ENCODE data around the gene PPIB. TPM values are rescaled to one million over a fixed set of nuclear protein-coding genes. Genes with fewer than 3 reads are reported as not detected.

PPIB gene
- total RNA-seq, 1 experiment from 2014 or later: 410 TPM

GRCh38 chr15:64209680-64210334 is 47.0 kb upstream of the PPIB start:
- intact Hi-C loops (cut with micrococcal nuclease; ENCODE audit: unreplicated experiment): loop anchor here (1.0 to 10.0 kb wide), 2 partner anchors 146 to 475 kb away; partner anchors contain the start of gene CSNK1G1
- Histone ChIP-seq H3K4me3 (ENCODE audit: low read depth, low read length, poor library complexity, severe bottlenecking) (no peak overlapping the region), H3K9me3 (ENCODE audit: low read depth, low read length, poor library complexity, severe bottlenecking) (no peaks in the 10 kb centered on the region), H3K27ac (ENCODE audit: low read depth, low read length, poor library complexity, severe bottlenecking) (peak overlapping the region; percentile 27), H3K4me1 (ENCODE audit: insufficient read depth, low read length, poor library complexity, severe bottlenecking) (peaks cover 6% of the 10 kb centered on the region), H3K36me3 (ENCODE audit: insufficient read depth, low read length, poor library complexity, severe bottlenecking) (peaks cover 10% of the 10 kb centered on the region), H3K27me3 (replicated peaks; ENCODE audit: insufficient read depth, low read depth, low read length, poor library complexity) (no peaks in the 10 kb centered on the region)
- peak; percentile 70 for DNase-seq (ENCODE audit: low spot score)
- ChIA-PET CTCF (interaction anchor here (1.3 kb wide), 1 partner anchor 146 kb away, joined by 4 read pairs; the partner anchor contains the start of gene CSNK1G1), POLR2A (ENCODE audit: low non-redundant PET) (no interaction called here)
- TF ChIP-seq EZH2 (IDR thresholded peaks at IDR 0.05; ENCODE audit: borderline replicate concordance, low read depth, low read length, poor library complexity, severe bottlenecking) (no peak), CTCF (conservative IDR thresholded peaks at IDR 0.05; ENCODE audit: low read depth, low read length) (peak; percentile 68)
- BruUV-seq (replicated peaks): no TSS peak

- DNase-seq (ENCODE audit: low spot score): no peak
- TF ChIP-seq CTCF (conservative IDR thresholded peaks at IDR 0.05; ENCODE audit: low read depth, low read length) (no peak), EZH2 (IDR thresholded peaks at IDR 0.05; ENCODE audit: borderline replicate concordance, low read depth, low read length, poor library complexity, severe bottlenecking) (no peak)
- ChIA-PET CTCF (no interaction called here), POLR2A (ENCODE audit: low non-redundant PET) (no interaction called here)
- Histone ChIP-seq H3K27ac (ENCODE audit: low read depth, low read length, poor library complexity, severe bottlenecking) (no peak overlapping the region), H3K4me3 (ENCODE audit: low read depth, low read length, poor library complexity, severe bottlenecking) (no peak overlapping the region), H3K36me3 (ENCODE audit: insufficient read depth, low read length, poor library complexity, severe bottlenecking) (peaks cover 15% of the 10 kb centered on the region), H3K27me3 (replicated peaks; ENCODE audit: insufficient read depth, low read depth, low read length, poor library complexity) (no peaks in the 10 kb centered on the region), H3K4me1 (ENCODE audit: insufficient read depth, low read length, poor library complexity, severe bottlenecking) (peaks cover 6% of the 10 kb centered on the region), H3K9me3 (ENCODE audit: low read depth, low read length, poor library complexity, severe bottlenecking) (no peaks in the 10 kb centered on the region)
- intact Hi-C loops (cut with micrococcal nuclease; ENCODE audit: unreplicated experiment): no loop called here
- BruUV-seq (replicated peaks): no TSS peak
Measured at GRCh38 chr15:64205202-64205601, 42.4 kb upstream of the PPIB start.

GRCh38 chr15:64197425-64197824 is 34.6 kb upstream of the PPIB start:
- no peak overlapping the region for H3K4me3 ChIP-seq (ENCODE audit: low read depth, low read length, poor library complexity, severe bottlenecking)
- peak overlapping the region; percentile 61 for H3K27ac ChIP-seq (ENCODE audit: low read depth, low read length, poor library complexity, severe bottlenecking)
- TF ChIP-seq EZH2 (IDR thresholded peaks at IDR 0.05; ENCODE audit: borderline replicate concordance, low read depth, low read length, poor library complexity, severe bottlenecking) (no peak), CTCF (conservative IDR thresholded peaks at IDR 0.05; ENCODE audit: low read depth, low read length) (no peak)
- intact Hi-C loops (cut with micrococcal nuclease; ENCODE audit: unreplicated experiment): no loop called here
- BruUV-seq (replicated peaks): no TSS peak
- H3K9me3 ChIP-seq (ENCODE audit: low read depth, low read length, poor library complexity, severe bottlenecking): no peaks in the 10 kb centered on the region
- peaks cover 8% of the 10 kb centered on the region for H3K36me3 ChIP-seq (ENCODE audit: insufficient read depth, low read length, poor library complexity, severe bottlenecking)
- DNase-seq (ENCODE audit: low spot score): peak; percentile 91
- H3K4me1 ChIP-seq (ENCODE audit: insufficient read depth, low read length, poor library complexity, severe bottlenecking): peaks cover 22% of the 10 kb centered on the region
- no peaks in the 10 kb centered on the region for H3K27me3 ChIP-seq (replicated peaks; ENCODE audit: insufficient read depth, low read depth, low read length, poor library complexity)
- ChIA-PET CTCF (interaction anchor here (0.6 kb wide), 1 partner anchor 22 kb away, joined by 12 read pairs; no protein-coding TSS in a partner anchor), POLR2A (ENCODE audit: low non-redundant PET) (interaction anchor here (0.6 kb wide), 1 partner anchor 19 kb away, joined by 10 read pairs; no protein-coding TSS in a partner anchor)
